ENCODE data around the gene SRRM2.

The SRRM2 gene

GRCh38 chr16:2786061-2786825, 33.8 kb downstream of the SRRM2 start:
- DNase-seq (ENCODE audit: low read depth) = no peak
- no peak overlapping the region for H3K4me3 ChIP-seq (ENCODE audit: control insufficient read depth, low read depth, low read length)
- no peak for TF ChIP-seq CTCF (IDR thresholded peaks at IDR 0.05; ENCODE audit: control insufficient read depth, insufficient read depth, low read depth, low read length, missing control alignments)

- DNase-seq (ENCODE audit: low read depth) = no peak
- H3K4me3 ChIP-seq (ENCODE audit: control insufficient read depth, low read depth, low read length) = no peak overlapping the region
- no peak for TF ChIP-seq CTCF (IDR thresholded peaks at IDR 0.05; ENCODE audit: control insufficient read depth, insufficient read depth, low read depth, low read length, missing control alignments)
These were observed 34.4 kb downstream of the SRRM2 start for GRCh38 chr16:2786826-2787151.

GRCh38 chr16:2787406-2787805, 35.0 kb downstream of the SRRM2 start, which contains the start of gene PRSS33:
PRSS33 (minus strand) TSS chr16:2787560; CDS start chr16:2786547, 1,013 bp downstream.
- TF ChIP-seq CTCF (IDR thresholded peaks at IDR 0.05; ENCODE audit: control insufficient read depth, insufficient read depth, low read depth, low read length, missing control alignments) = no peak
- no peak for DNase-seq (ENCODE audit: low read depth)
- H3K4me3 ChIP-seq (ENCODE audit: control insufficient read depth, low read depth, low read length) = no peak within 1 kb of the TSS

GRCh38 chr16:2787961-2788360, 35.5 kb downstream of the SRRM2 start:
- no peak overlapping the region for H3K4me3 ChIP-seq (ENCODE audit: control insufficient read depth, low read depth, low read length)
- no peak for TF ChIP-seq CTCF (IDR thresholded peaks at IDR 0.05; ENCODE audit: control insufficient read depth, insufficient read depth, low read depth, low read length, missing control alignments)
- no peak for DNase-seq (ENCODE audit: low read depth)

- H3K4me3 ChIP-seq (ENCODE audit: control insufficient read depth, low read depth, low read length) = no peak overlapping the region
- no peak for DNase-seq (ENCODE audit: low read depth)
- no peak for TF ChIP-seq CTCF (IDR thresholded peaks at IDR 0.05; ENCODE audit: control insufficient read depth, insufficient read depth, low read depth, low read length, missing control alignments)
These were observed 38.2 kb downstream of the SRRM2 start for GRCh38 chr16:2790631-2791030.

- no peak for DNase-seq (ENCODE audit: low read depth)
- H3K4me3 ChIP-seq (ENCODE audit: control insufficient read depth, low read depth, low read length) = no peak overlapping the region
- TF ChIP-seq CTCF (IDR thresholded peaks at IDR 0.05; ENCODE audit: control insufficient read depth, insufficient read depth, low read depth, low read length, missing control alignments) = no peak
These were observed 38.7 kb downstream of the SRRM2 start for GRCh38 chr16:2791174-2791573.
